Measurements from ENCODE around the gene IGF2R.

- TF ChIP-seq CTCF (IDR thresholded peaks at IDR 0.05; ENCODE audit: poor library complexity) (no peak), EZH2phosphoT487 (IDR thresholded peaks at IDR 0.05; ENCODE audit: low read depth, severe bottlenecking, unreplicated experiment) (no peak), EZH2 (IDR thresholded peaks at IDR 0.05; ENCODE audit: borderline replicate concordance) (no peak)
These were observed 66.9 kb downstream of the IGF2R start for GRCh38 chr6:160035693-160036330.
